SKM-1 treated with dmso at 0.1 percent for 144 hours (cell line): ENCODE data around the gene KCNN4.

Source experiments
- DNase-seq: peaks from one replicate; lab custom pipeline; 2025; ENCODE audit not compliant: unreplicated experiment; lab: John Stamatoyannopoulos, UW

KCNN4 gene

GRCh38 chr19:43721469-43722048, 59.2 kb downstream of the KCNN4 start:
- DNase-seq, result no peak

- DNase-seq, result no peak
Measured at GRCh38 chr19:43720936-43721335, 59.8 kb downstream of the KCNN4 start.

- DNase-seq, result no peak
Measured at GRCh38 chr19:43719918-43720317, 60.9 kb downstream of the KCNN4 start.

GRCh38 chr19:43719378-43719868, 61.4 kb downstream of the KCNN4 start:
- DNase-seq, result no peak

GRCh38 chr19:43718627-43719377, 62.0 kb downstream of the KCNN4 start:
- no peak for DNase-seq
